Liver (tissue), 3 donors: ENCODE measurements around the gene ERI3.

Experiments
- FOXA1 ChIP-seq: IDR thresholded peaks from 2 replicates; pipeline ENCODE4 v1.6.1; 2016; ENCODE audit warnings: antibody characterized with exemption
- JUND ChIP-seq, 2 donors: IDR thresholded peaks; 2 replicates each; pipeline ENCODE4 v1.6.1; 2016; ENCODE audit warnings: antibody characterized with exemption in 2 of 2
- RAD21 ChIP-seq, 2 donors: IDR thresholded peaks; 2 replicates each; pipeline ENCODE4 v1.6.1; 2016; ENCODE audit warnings: antibody characterized with exemption in 2 of 2, mild to moderate bottlenecking in 2 of 2
- SP1 ChIP-seq: IDR thresholded peaks from 2 replicates; pipeline ENCODE4 v1.6.1; 2018; ENCODE audit warnings: antibody characterized with exemption, mild to moderate bottlenecking
- TF ChIP-seq, protein P1 (sequence below): fragments of 150-350 bp; IDR thresholded peaks from 2 replicates; pipeline ENCODE4 v1.5.1; 2017; ENCODE audit warnings: improper control_type of control experiment, low read depth, low read length; ENCODE audit not compliant: missing input control
- donor health status: healthy.
- donor health status: healthy.

DNA sequence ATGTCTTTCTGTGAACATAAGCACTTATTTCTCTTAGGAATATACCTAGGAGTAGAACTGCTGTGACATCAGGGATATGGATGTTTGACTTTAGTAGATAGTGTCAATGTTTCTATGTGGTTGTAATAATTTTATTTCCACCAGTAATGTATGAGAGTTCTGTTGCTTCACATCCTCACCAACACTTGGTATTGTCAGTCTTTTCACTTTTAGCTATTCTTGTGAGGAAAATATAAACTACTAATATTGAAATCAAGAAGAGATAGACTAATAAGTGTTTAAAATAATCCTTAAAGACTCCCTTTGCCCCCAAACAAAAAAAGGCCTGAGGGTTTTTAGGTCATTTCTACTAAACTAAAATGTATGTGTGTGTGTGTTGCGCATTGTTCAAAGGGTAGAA is 144.5 kb downstream of the ERI3 start:
- TF ChIP-seq, protein P1, sequence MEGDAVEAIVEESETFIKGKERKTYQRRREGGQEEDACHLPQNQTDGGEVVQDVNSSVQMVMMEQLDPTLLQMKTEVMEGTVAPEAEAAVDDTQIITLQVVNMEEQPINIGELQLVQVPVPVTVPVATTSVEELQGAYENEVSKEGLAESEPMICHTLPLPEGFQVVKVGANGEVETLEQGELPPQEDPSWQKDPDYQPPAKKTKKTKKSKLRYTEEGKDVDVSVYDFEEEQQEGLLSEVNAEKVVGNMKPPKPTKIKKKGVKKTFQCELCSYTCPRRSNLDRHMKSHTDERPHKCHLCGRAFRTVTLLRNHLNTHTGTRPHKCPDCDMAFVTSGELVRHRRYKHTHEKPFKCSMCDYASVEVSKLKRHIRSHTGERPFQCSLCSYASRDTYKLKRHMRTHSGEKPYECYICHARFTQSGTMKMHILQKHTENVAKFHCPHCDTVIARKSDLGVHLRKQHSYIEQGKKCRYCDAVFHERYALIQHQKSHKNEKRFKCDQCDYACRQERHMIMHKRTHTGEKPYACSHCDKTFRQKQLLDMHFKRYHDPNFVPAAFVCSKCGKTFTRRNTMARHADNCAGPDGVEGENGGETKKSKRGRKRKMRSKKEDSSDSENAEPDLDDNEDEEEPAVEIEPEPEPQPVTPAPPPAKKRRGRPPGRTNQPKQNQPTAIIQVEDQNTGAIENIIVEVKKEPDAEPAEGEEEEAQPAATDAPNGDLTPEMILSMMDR, result no peak
- TF ChIP-seq RAD21 (IDR thresholded peaks at IDR 0.05) (no peak), FOXA1 (no peak), JUND (IDR thresholded peaks at IDR 0.05) (no peak), SP1 (no peak)
